ENCODE measurements around the gene TMEM18. TPM values are rescaled to one million over a fixed set of nuclear protein-coding genes. Genes with fewer than 3 reads are reported as not detected.

TMEM18 gene
- total RNA-seq, 4 donors from 2014 or later, result 10.8 to 49.7 (median 34.3) TPM

DNA sequence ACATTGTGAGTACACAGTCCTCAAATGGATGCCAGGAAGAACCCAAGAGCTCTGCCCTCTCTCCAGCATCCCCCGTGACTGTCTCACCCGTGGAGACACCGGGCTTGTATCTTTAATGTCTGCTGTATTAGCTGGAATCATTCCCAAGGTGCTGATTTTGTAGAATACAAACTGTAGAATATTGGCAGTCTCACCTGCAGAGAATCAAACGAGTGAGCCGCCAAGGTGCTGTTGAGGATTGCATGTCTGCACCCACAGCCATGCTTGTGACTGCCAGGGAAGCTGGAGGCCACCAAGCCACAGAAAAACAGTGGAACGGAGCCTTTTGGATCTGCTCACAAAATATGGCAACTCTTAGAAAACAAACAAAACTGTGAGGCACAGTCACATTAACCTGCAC is 37.5 kb downstream of the TMEM18 start:
- no peak for DNase-seq
- H3K27me3 ChIP-seq, result no peaks in the 10 kb centered on the region
- no peaks in the 10 kb centered on the region for H3K4me1 ChIP-seq
- intact Hi-C loops (cut with DNase I; ENCODE audit: low total_unique reads), result no loop called here
- TF ChIP-seq POLR2A (IDR thresholded peaks at IDR 0.05), result no peak
- TF ChIP-seq, protein P1, sequence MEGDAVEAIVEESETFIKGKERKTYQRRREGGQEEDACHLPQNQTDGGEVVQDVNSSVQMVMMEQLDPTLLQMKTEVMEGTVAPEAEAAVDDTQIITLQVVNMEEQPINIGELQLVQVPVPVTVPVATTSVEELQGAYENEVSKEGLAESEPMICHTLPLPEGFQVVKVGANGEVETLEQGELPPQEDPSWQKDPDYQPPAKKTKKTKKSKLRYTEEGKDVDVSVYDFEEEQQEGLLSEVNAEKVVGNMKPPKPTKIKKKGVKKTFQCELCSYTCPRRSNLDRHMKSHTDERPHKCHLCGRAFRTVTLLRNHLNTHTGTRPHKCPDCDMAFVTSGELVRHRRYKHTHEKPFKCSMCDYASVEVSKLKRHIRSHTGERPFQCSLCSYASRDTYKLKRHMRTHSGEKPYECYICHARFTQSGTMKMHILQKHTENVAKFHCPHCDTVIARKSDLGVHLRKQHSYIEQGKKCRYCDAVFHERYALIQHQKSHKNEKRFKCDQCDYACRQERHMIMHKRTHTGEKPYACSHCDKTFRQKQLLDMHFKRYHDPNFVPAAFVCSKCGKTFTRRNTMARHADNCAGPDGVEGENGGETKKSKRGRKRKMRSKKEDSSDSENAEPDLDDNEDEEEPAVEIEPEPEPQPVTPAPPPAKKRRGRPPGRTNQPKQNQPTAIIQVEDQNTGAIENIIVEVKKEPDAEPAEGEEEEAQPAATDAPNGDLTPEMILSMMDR (IDR thresholded peaks at IDR 0.05), result no peak
- no peak overlapping the region for H3K4me3 ChIP-seq
- no peaks in the 10 kb centered on the region for H3K36me3 ChIP-seq
- H3K9me3 ChIP-seq, result no peaks in the 10 kb centered on the region
- H3K27ac ChIP-seq, result no peak overlapping the region

DNA sequence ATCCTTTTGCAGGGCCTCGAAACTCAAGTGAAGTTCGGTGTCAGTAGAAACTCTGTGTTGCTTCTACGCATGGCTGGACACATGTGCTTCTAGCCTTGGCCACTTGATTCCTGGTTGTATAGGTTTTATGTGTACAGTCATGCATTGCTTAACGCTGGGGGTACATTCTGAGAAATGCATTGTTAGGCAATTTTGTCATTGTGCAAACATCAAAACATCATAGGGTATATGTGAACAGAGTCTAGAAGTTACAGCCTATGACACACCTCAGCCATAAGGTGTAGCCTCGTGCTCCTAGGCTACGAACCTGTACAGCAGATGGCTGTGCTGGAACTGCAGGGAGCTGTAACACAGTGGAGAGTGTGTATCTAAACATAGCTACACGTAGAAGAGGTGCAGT is 39.4 kb downstream of the TMEM18 start:
- Histone ChIP-seq H3K9me3 (no peaks in the 10 kb centered on the region), H3K27ac (no peak overlapping the region), H3K4me3 (no peak overlapping the region), H3K27me3 (no peaks in the 10 kb centered on the region), H3K36me3 (no peaks in the 10 kb centered on the region), H3K4me1 (no peaks in the 10 kb centered on the region)
- intact Hi-C loops (cut with DNase I; ENCODE audit: low total_unique reads), result no loop called here
- no peak for TF ChIP-seq POLR2A (IDR thresholded peaks at IDR 0.05)
- TF ChIP-seq, protein P1 (IDR thresholded peaks at IDR 0.05), result no peak
- no peak for DNase-seq

- intact Hi-C loops (cut with DNase I; ENCODE audit: low total_unique reads), result no loop called here
- TF ChIP-seq, protein P1 (IDR thresholded peaks at IDR 0.05), result no peak
- no peak for TF ChIP-seq POLR2A (IDR thresholded peaks at IDR 0.05)
- no peaks in the 10 kb centered on the region for H3K9me3 ChIP-seq
- no peaks in the 10 kb centered on the region for H3K4me1 ChIP-seq
- no peaks in the 10 kb centered on the region for H3K36me3 ChIP-seq
- no peak for DNase-seq
- no peak overlapping the region for H3K27ac ChIP-seq
- no peaks in the 10 kb centered on the region for H3K27me3 ChIP-seq
- no peak overlapping the region for H3K4me3 ChIP-seq
Measured at GRCh38 chr2:637406-637776, 39.8 kb downstream of the TMEM18 start.

DNA sequence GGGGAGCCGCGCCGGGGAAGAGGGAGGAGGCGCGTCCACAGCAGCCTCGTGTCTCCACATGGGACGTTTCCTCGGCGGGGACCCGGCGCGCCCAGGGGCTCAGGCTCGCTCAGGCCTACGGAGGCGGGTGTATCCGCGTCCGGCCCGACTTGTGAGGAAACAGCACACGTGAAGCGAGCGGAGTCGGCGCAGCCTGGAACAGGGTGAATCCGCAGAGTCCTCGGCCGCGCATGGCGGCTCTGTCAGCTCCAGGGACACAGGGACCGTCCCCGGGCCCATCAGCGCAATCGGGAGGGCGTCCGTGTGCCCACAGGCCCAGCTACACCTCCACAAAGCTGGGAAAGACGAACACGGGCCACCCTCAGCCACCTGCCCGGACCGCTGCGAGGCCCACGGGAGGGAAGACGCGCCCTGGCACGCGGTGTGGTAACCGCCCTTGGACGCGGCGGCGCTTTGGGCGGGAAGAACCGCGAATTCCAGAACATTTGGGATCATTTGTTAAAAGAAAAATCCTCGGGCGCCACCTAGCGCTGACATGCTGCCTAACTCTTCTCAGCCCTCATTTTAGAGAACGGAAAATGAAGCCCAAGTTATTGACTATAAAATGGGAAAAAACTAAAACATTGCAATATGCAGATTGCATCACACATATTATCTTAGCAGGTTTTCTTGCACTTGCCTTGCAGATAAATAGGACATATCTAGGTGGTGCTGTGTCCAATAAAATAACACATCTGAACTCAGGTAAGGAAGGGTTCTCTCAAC is 40.4 kb downstream of the TMEM18 start:
- DNase-seq, result peak; percentile 70 to 81
- Histone ChIP-seq H3K27me3 (no peaks in the 10 kb centered on the region), H3K9me3 (no peaks in the 10 kb centered on the region), H3K4me1 (no peaks in the 10 kb centered on the region), H3K36me3 (no peaks in the 10 kb centered on the region), H3K27ac (no peak overlapping the region), H3K4me3 (no peak overlapping the region)
- TF ChIP-seq POLR2A (IDR thresholded peaks at IDR 0.05), result no peak
- TF ChIP-seq, protein P1 (IDR thresholded peaks at IDR 0.05), result peak; percentile 74 to 84 (median 80)
- intact Hi-C loops (cut with DNase I; ENCODE audit: low total_unique reads), result no loop called here

DNA sequence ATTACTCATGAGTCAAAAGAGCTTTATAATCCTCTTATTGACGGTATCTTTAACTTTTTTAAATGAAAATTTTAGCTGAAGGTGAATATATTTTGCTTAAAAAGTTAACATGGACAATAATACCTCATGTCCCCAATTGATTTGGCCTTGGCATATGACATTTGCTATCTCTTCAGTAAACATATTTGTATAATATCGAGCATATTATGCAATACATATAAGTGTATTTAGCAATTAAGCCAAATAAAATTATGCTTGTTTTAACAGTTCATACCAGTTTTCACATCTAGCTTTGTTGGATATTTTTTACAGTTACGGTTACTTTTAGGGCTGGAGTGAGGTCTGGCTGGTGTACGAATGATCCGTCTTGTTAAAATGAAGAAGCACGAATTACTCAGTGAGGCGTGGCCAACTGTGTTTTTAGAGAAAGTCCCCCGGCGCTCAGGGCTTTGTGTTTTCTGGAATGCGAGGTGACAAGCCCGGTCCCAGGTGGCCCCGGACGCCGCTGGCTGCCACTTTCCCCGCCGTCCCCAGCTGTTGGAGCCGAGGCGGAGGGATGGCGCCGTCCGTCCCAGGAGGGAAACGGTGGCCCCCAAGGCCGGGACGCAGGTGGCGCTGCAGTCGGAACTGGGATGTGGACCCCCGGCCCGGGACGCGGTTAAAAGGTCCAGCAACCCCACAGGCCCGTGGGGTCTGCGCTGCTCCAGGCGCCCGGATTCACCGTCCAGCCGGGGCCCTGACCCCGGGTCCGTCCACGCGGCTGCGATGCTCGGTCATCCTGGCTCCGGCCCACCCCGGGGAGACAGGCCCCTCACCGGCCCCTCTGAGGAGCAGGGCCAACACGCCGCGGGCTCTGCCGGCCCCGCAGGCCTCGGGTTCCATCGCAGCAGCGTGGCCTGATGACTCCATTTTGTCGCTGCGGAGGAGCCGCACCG is 41.3 kb downstream of the TMEM18 start:
- H3K27me3 ChIP-seq, result no peaks in the 10 kb centered on the region
- no peak overlapping the region for H3K27ac ChIP-seq
- no peak for DNase-seq
- intact Hi-C loops (cut with DNase I; ENCODE audit: low total_unique reads), result no loop called here
- H3K4me1 ChIP-seq, result no peaks in the 10 kb centered on the region
- TF ChIP-seq POLR2A (IDR thresholded peaks at IDR 0.05), result no peak
- TF ChIP-seq, protein P1 (IDR thresholded peaks at IDR 0.05), result no peak
- H3K9me3 ChIP-seq, result no peaks in the 10 kb centered on the region
- H3K4me3 ChIP-seq, result no peak overlapping the region
- H3K36me3 ChIP-seq, result no peaks in the 10 kb centered on the region
